T-helper 2 cell (primary cell): ENCODE results near the gene NEO1.
"Not testable (repeated sequence)": the region's sequence is repeated elsewhere in the genome, so short reads cannot be mapped to it uniquely, and the experiment has no call there.

Source experiments
- DNase-seq, 5 experiments: peaks; one replicate each; pipeline versions ENCODE4 v3.0.0 to v3.0.0-alpha.2; 2012 to 2022

The NEO1 gene

GRCh38 chr15:73265536-73266153 is 213.4 kb downstream of the NEO1 start:
- peak in 4 of 5 experiments; percentile 11 to 65 (median 22) for DNase-seq

DNA sequence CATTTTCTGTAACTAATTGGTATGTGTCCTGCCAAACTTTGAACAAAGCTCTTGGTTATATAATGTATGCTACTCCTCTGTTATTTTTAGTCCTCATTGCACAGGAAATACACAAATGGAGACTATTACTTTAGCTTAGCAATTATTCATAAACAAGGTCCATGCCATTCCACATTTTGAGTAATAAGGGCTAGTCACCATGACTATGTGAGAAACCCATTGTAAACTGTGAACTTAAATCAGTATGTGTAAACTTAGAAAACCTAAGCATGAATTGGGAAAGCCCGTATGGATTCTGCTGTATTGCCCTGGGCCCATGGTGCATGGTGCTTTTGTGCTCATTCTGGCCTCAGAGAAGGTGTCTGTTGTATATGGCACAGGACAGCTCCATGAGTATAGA is 216.2 kb downstream of the NEO1 start:
- DNase-seq: no peak

DNA sequence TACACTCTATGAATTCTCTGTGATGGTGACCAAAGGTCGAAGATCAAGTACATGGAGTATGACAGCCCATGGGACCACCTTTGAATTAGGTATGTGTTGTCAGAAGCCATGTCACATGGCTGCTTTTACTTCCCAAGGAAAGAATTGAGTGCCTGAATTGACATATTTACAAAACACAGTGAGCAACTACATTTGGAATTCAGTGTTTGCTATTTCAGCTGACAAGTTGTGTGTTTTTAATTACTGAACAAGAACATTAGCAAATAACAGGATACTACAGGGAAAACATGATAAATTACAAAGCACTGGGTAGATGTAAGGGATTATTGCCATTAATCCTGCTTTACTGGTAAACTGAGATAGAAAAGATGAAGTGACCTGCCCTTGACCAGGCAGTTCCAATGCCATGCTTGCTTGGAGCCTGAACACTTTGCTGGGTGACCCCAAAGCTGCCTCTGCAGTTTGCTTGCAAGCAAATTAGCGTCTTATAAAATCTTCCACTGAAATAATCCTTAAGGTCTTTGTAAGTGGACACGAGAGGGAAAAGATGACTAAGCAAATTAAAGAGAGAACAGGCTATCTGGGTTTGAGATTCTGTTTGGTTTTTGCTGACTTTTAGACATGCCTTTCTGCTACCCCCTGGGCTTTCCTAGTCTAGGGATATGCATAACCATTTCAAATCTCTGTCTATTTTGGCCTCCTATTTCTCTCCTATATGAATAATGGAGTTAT is 218.3 kb downstream of the NEO1 start:
- no peak for DNase-seq

- peak in 4 of 5 experiments; percentile 5 to 53 (median 8) for DNase-seq
Observed at GRCh38 chr15:73273181-73274002, 221.1 kb downstream of the NEO1 start.

GRCh38 chr15:73275862-73276261 is 223.6 kb downstream of the NEO1 start:
- no peak for DNase-seq

DNA sequence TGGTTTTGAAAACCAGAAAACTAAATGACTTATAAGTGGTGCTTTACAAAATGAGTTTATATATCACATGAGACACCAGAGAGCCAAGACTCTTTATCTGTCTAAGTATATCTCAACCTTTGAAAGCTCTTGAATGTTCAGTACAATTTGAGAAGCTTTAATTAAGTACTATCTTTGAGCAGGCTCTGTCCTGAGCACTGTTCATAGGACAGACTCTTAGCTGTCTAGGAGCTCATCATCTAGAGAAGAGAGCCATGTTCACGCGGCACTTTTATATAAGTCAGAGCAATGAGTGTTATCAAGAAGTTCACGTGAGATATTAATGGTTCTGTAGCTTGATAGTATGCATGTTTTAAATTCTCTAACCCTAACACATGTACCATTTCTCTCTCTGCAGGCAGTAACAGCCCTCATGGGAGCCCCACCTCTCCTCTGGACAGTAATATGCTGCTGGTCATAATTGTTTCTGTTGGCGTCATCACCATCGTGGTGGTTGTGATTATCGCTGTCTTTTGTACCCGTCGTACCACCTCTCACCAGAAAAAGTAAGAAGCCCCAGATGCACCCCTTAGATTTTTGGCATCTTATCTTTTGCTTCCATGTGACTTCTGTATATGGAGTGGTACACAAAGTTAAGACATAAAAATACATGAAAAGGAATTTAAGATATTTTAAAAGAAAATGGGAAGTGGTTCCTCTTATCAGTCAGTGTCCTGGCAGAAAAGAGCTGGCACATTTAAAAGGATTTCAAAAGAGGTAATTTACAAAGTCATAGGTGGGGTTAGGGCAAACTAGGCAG is 230.5 kb downstream of the NEO1 start:
- no peak for DNase-seq

GRCh38 chr15:73283366-73283962 is 231.2 kb downstream of the NEO1 start:
- no peak for DNase-seq

- peak in 1 of 5 experiments; percentile 9 for DNase-seq
Observed at GRCh38 chr15:73284090-73284716, 231.9 kb downstream of the NEO1 start.

DNA sequence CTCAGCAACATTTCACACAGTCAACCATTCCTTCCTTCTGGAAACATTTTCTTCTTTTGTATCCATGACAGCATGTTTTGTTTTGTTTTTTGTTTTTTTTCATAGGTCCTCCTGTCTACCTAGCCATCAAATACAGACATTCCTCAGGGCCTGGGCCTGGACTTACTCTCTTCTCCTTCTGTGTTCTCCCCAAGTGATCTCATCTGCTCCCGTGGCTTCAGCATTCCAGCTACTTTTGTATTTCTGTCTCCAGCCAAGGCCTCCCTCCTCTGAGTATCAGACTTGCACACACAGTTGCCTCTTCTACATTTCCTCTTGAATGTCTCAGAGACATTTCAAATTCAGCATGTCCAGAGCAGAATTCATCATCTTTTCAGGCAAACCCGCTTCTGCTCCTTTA is 234.0 kb downstream of the NEO1 start:
- no peak for DNase-seq

DNA sequence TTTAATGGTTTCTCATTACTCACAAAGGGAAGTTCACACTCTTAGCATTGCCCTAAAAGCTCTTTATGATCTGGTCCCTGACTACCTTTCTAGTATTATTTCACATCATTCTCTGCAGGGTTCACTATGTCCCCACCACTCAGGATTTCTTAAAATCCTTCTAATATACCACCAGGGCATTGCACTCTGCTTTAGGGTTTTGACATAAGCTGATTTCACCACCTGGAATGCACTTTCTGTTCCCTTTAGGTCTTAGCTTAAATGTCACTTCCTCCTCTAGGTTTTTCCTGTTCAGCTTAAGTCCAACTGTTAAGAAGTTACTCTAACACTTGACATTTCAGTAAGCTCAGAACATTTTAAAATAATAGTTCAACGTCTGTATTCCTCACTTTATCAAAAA is 234.8 kb downstream of the NEO1 start:
- DNase-seq: no peak

DNA sequence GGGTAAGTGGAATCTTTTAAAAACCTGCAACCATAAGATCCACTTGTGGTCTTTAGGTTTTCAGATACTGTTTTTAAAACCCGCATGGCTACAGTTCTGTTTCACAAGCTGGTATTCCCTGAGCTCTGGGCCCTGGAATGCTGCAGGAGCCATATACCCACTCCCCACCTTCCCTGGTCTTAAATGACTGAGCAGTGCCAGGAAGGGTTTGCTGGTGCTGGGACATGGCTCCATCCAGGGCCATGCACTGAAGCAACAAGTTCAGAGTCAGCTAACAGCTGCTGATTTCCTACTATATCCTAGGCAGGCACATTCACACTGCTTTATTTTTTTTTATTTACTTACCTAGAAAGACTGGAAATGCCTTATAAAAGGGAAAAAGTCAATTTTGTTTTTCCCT is 239.2 kb downstream of the NEO1 start:
- no peak for DNase-seq

- no peak for DNase-seq
Observed at GRCh38 chr15:73293773-73294172, 241.5 kb downstream of the NEO1 start.

GRCh38 chr15:73295630-73296286 is 243.5 kb downstream of the NEO1 start:
- DNase-seq: no peak

DNA sequence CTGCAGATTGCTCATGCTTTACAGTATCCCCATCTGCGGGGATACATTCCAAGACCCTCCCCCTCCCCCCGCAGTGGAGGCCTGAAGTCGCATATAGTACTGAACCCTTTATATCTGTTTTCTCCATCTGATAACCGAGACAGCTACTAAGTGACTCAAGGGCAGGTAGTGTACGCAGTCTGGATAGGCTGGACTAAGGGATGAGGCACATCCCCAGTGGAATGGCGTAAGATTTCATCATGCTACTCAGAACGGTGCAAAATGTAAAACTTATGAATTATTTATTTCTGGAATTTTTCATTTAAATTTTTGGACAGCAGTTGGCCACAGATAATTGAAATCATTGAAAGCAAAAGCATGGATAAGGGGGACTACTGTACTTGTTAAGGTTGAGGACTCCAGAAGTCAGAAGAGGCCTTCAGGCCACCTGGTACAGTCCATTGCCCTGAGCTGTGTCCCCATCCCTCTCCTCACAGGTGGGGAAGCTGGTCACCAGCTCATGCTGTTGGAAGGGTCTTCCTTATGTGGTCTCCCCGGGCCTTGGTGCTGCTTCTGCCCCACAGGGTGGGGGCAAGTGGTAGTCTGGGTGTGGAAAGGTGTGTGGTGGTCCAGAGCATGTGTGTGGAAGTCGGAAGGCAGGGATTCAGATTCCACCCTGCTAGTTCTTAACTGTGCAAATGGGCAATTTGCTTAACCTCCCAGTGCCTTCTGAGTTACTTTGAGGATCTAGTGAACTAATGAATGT is 244.5 kb downstream of the NEO1 start:
- no peak for DNase-seq

DNA sequence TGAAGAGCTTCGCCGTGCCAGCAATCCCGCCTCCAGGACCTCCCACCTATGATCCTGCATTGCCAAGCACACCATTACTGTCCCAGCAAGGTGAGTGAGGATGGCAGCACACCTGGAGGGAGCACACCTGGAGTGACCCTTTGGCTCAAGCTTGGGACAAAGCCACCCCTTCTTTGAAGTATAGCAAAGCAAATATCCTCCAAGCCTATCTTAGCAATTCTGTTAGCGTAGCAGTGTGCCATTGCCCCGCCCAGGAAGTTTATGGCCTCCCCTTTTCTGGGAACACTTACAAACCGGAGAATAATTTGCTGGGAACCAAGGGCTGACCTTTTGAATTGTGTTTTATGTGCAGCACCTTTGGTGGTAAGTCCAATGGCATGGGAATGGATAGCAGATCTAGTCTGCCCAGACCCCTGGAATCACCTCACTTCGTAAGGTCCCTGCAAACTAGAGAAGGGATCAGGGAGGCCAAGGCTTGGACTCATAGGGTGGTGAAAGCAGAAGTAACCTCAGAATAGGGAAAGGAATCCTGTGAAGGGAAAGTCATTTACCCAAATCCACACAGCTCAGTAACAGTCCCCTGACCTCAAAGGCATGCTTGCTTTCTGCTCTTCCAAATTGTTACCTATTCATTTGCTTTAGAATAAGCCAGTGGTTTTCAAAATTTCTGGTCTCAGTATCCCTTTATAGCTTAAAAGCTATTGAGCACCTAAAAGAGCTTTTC is 246.4 kb downstream of the NEO1 start:
- DNase-seq: no peak

GRCh38 chr15:73300286-73300685 is 248.0 kb downstream of the NEO1 start:
- DNase-seq: not testable (repeated sequence)

GRCh38 chr15:73303636-73304035 is 251.4 kb downstream of the NEO1 start:
- DNase-seq: no peak

- DNase-seq: peak in 1 of 5 experiments; percentile 59
Observed at GRCh38 chr15:73305331-73306211, 253.3 kb downstream of the NEO1 start.

DNA sequence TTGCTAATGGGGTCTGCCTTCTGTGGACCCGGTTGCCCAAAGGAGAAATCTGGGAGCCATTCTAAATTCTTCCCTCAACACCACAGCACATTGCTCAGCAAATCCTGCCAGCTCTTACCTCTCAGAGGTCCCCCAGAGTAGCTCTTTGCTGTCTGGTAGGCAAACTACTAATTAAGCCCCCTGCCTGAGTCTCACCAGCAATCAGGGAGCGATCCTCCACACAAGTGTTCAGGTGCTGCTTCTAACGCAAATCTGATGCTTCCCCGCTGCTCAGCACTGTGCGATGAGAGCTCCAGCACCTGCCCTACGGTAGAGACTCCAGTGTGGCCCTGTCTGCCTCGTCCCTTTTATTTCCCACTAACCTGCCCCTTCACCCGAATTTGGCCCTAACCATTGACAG is 256.0 kb downstream of the NEO1 start:
- no peak for DNase-seq
